Measurements from ENCODE around the gene TRMU.
"Not testable (repeated sequence)": the region's sequence is repeated elsewhere in the genome, so short reads cannot be mapped to it uniquely, and the experiment has no call there.

TRMU gene

DNA sequence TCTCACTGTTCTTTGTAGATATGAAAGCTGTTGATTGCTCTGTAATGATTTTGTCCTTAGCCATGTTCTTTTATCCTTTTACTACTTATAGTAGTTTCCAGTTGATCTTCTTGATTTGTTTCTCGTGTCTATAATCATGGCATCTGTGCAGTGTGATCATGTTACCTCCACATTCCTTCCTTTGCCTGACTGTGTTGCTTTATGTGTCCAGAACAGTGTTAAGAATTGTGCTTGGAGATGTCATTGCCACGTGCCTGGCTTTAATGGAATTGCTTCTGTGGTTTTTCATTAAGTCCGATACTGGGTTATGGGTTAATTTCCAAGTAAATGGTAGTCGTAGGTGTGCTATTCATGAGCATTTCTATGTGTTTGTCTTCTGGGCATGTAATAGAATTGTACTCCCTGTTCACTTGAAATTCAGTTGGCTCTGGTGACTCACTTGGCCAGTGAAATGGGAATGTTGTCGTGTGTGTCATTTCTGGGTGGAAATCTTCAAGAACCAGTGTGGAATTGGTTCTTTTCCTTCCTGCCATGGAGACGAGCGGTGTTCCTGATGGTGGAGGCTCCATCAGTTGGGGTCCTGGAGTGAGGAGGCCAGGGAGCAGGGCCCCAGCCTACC lies 32.1 kb upstream of the TRMU start:
- DNase-seq (ENCODE audit: low read depth) = no peak
- TF ChIP-seq, protein P1, sequence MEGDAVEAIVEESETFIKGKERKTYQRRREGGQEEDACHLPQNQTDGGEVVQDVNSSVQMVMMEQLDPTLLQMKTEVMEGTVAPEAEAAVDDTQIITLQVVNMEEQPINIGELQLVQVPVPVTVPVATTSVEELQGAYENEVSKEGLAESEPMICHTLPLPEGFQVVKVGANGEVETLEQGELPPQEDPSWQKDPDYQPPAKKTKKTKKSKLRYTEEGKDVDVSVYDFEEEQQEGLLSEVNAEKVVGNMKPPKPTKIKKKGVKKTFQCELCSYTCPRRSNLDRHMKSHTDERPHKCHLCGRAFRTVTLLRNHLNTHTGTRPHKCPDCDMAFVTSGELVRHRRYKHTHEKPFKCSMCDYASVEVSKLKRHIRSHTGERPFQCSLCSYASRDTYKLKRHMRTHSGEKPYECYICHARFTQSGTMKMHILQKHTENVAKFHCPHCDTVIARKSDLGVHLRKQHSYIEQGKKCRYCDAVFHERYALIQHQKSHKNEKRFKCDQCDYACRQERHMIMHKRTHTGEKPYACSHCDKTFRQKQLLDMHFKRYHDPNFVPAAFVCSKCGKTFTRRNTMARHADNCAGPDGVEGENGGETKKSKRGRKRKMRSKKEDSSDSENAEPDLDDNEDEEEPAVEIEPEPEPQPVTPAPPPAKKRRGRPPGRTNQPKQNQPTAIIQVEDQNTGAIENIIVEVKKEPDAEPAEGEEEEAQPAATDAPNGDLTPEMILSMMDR (IDR thresholded peaks at IDR 0.05; ENCODE audit: low read depth, low read length, missing control alignments) = no peak
- in situ Hi-C loops (cut with HindIII; ENCODE audit: low sequenced_read_pairs) = loop anchor here (25.0 kb wide), 1 partner anchor 291 kb away; no protein-coding TSS in a partner anchor
- H3K4me3 ChIP-seq (ENCODE audit: low read depth, low read length) = no peak overlapping the region

DNA sequence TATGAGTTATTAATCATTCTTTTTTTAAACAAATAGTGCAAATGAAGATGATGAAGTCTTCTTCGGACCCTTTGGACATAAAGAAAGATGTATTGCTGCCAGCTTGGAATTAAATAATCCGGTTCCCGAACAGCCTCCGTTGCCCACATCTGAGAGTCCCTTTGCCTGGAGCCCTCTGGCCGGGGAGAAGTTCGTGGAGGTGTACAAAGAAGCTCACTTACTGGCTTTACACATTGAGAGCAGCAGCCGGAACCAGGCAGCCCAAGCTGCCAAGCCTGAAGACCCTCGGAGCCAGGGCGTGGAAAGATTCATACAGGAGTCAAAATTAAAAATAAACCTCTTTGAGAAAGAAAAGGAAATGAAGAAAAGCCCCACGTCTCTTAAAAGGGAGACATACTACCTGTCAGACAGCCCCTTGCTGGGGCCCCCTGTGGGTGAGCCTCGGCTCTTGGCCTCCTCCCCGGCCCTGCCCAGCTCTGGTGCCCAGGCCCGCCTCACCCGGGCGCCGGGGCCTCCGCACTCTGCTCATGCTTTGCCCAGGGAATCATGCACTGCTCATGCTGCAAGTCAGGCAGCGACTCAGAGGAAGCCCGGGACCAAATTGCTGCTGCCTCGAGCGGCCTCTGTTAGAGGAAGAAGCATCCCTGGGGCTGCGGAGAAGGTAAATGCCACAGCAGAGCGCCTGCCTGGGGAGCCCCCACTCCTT lies 27.1 kb upstream of the TRMU start:
- in situ Hi-C loops (cut with HindIII; ENCODE audit: low sequenced_read_pairs) = loop anchor here (25.0 kb wide), 1 partner anchor 296 kb away; no protein-coding TSS in a partner anchor
- no peak for DNase-seq (ENCODE audit: low read depth)
- no peak overlapping the region for H3K4me3 ChIP-seq (ENCODE audit: low read depth, low read length)
- TF ChIP-seq, protein P1 (IDR thresholded peaks at IDR 0.05; ENCODE audit: low read depth, low read length, missing control alignments) = no peak

DNA sequence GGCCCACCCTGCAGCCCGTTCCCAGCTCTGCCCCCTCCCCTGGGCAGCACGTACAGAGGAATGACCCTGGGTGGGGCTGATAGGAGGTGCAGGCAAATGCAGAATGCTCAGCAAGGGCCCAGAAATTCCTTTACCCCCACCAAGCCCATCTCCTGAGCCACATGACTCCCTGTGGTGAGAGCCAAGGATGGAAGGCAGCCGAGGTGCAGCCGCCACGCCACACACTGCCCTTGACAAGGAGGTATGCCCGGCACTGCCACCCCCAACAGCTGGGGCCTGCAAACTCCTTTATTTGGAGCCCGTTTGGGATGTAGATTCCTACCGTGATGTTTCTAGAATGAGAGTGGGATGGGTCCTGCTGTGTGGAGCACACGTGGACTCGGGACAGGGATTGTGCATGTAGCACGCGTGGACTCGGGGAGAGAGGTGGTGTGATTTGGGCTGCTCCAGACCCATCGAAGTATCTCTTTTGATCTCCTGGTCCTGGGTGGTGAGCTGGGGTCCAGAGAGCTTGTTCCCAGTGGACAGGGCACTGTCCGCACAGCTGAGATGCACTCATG lies 25.9 kb upstream of the TRMU start:
- in situ Hi-C loops (cut with HindIII; ENCODE audit: low sequenced_read_pairs) = loop anchor here (25.0 kb wide), 1 partner anchor 297 kb away; no protein-coding TSS in a partner anchor
- no peak overlapping the region for H3K4me3 ChIP-seq (ENCODE audit: low read depth, low read length)

DNA sequence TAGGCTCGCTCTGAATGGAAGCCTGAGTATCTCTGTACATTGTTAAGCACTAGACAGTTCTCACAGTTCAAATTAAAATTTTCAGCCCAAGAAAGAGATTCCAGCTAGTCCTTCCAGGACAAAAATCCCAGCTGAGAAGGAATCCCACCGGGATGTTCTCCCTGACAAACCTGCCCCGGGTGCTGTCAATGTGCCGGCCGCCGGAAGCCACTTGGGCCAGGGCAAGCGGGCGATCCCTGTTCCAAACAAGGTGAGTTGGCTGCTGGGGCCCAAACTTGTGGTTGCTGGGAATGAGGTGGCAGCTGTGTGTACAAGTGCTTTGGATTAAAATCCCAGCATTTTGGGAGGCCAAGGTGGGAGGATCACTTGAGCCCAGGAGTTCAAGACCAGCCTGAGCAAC lies 23.5 kb upstream of the TRMU start:
- H3K4me3 ChIP-seq (ENCODE audit: low read depth, low read length) = no peak overlapping the region
- TF ChIP-seq, protein P1 (IDR thresholded peaks at IDR 0.05; ENCODE audit: low read depth, low read length, missing control alignments) = no peak
- no peak for DNase-seq (ENCODE audit: low read depth)
- in situ Hi-C loops (cut with HindIII; ENCODE audit: low sequenced_read_pairs) = loop anchor here (25.0 kb wide), 1 partner anchor 300 kb away; no protein-coding TSS in a partner anchor

More for the DNA sequence above, 25.9 kb upstream of the TRMU start:
- TF ChIP-seq, protein P1 (IDR thresholded peaks at IDR 0.05; ENCODE audit: low read depth, low read length, missing control alignments) = no peak
- no peak for DNase-seq (ENCODE audit: low read depth)

DNA sequence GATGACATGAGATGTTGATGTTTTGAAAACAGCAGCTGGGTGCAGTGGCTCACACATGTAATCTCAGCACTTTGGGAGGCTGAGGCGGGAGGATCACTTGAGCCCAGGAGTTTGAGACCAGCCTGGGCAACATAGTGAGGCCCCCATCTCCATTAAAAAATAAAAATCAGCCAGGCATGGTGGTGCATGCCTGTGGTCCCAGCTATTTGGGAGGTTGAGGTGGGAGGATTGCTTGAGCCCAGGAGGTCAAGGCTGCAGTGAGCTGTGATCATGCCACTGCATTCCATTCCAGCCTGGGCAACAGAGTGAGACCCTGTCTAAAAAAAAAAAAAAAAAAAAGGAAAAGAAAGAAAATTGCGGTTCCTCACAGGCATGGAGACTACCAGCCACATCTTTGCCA lies 22.7 kb upstream of the TRMU start:
- DNase-seq (ENCODE audit: low read depth); H3K4me3 ChIP-seq (ENCODE audit: low read depth, low read length): not testable (repeated sequence)
- in situ Hi-C loops (cut with HindIII; ENCODE audit: low sequenced_read_pairs) = loop anchor here (25.0 kb wide), 1 partner anchor 301 kb away; no protein-coding TSS in a partner anchor

DNA sequence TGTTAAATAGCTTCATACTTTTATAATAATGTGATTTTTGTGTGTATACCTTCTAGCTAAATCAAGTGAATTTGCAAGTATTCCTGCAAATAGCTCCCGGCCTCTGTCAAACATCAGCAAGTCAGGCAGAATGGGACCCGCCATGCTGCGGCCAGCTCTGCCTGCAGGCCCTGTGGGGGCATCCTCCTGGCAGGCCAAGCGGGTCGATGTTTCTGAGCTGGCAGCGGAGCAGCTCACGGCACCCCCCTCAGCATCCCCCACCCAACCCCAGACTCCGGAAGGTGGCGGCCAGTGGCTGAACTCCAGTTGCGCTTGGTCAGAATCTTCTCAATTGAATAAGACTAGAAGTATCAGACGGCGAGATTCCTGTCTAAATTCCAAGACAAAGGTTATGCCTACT lies 19.5 kb upstream of the TRMU start:
- in situ Hi-C loops (cut with HindIII; ENCODE audit: low sequenced_read_pairs) = loop anchor here (25.0 kb wide), 1 partner anchor 304 kb away; no protein-coding TSS in a partner anchor

More for the DNA sequence above, 19.5 kb upstream of the TRMU start:
- TF ChIP-seq, protein P1 (IDR thresholded peaks at IDR 0.05; ENCODE audit: low read depth, low read length, missing control alignments) = no peak
- H3K4me3 ChIP-seq (ENCODE audit: low read depth, low read length) = no peak overlapping the region
- no peak for DNase-seq (ENCODE audit: low read depth)
